Progenitor cell of endocrine pancreas (in vitro differentiated cells): Measurements from ENCODE around the gene ACTN2. TPM values are rescaled to one million over a fixed set of nuclear protein-coding genes. Genes with fewer than 3 reads are reported as not detected.

ENCODE experiments used
- DNase-seq: peaks from one replicate; pipeline ENCODE4 v3.0.0; 2021; ENCODE audit warnings: low spot score; ENCODE audit not compliant: unreplicated experiment
- H3K27ac Mint-ChIP-seq: 2 replicates; pipeline ENCODE4 v1.8.0; 2021; ENCODE audit warnings: mild to moderate bottlenecking, moderate library complexity, mixed read lengths
- H3K27me3 Mint-ChIP-seq: 2 replicates; pipeline ENCODE4 v1.8.0; 2021; ENCODE audit warnings: mixed read lengths
- H3K36me3 Mint-ChIP-seq: 2 replicates; pipeline ENCODE4 v1.8.0; 2022; ENCODE audit warnings: mixed read lengths; ENCODE audit not compliant: insufficient read depth
- H3K4me1 Mint-ChIP-seq: 2 replicates; pipeline ENCODE4 v1.8.0; 2021; ENCODE audit warnings: low read depth, mixed read lengths
- H3K4me3 Mint-ChIP-seq: 2 replicates; pipeline ENCODE4 v1.8.0; 2021; ENCODE audit warnings: low read depth, mild to moderate bottlenecking, moderate library complexity, mixed read lengths
- H3K9me3 Mint-ChIP-seq: 2 replicates; pipeline ENCODE4 v1.8.0; 2021; ENCODE audit warnings: low read depth, mixed read lengths
- CTCF ChIP-seq: fragments of 200-600 bp; sonication (generic); IDR thresholded peaks from one replicate; pipeline ENCODE4 v1.5.0; 2021; ENCODE audit warnings: antibody characterized with exemption, mild to moderate bottlenecking; ENCODE audit not compliant: unreplicated experiment
- total RNA-seq: library from RNA; stranded (reverse); gene quantifications from 2 replicates; pipeline ENCODE4 v1.2.1, GENCODE V29; 2021

Gene ACTN2
- total RNA-seq, 1 donor from 2014 or later, result 0.10 TPM

GRCh38 chr1:236670060-236670459 is 16.2 kb upstream of the ACTN2 start:
- no peaks in the 10 kb centered on the region for H3K9me3 Mint-ChIP-seq
- peaks cover 37% of the 10 kb centered on the region for H3K27me3 Mint-ChIP-seq
- no peaks in the 10 kb centered on the region for H3K4me1 Mint-ChIP-seq
- DNase-seq, result no peak
- no peak overlapping the region for H3K27ac Mint-ChIP-seq
- no peak overlapping the region for H3K4me3 Mint-ChIP-seq
- no peak for TF ChIP-seq CTCF
- H3K36me3 Mint-ChIP-seq, result no peaks in the 10 kb centered on the region

GRCh38 chr1:236673289-236673919 is 12.9 kb upstream of the ACTN2 start:
- DNase-seq, result no peak
- Mint-ChIP-seq H3K4me1 (no peaks in the 10 kb centered on the region), H3K27me3 (peaks cover 51% of the 10 kb centered on the region), H3K9me3 (no peaks in the 10 kb centered on the region), H3K4me3 (no peak overlapping the region), H3K27ac (no peak overlapping the region), H3K36me3 (no peaks in the 10 kb centered on the region)
- TF ChIP-seq CTCF, result no peak

- TF ChIP-seq CTCF, result no peak
- H3K36me3 Mint-ChIP-seq, result no peaks in the 10 kb centered on the region
- H3K27me3 Mint-ChIP-seq, result peaks cover 64% of the 10 kb centered on the region
- no peaks in the 10 kb centered on the region for H3K9me3 Mint-ChIP-seq
- no peak overlapping the region for H3K4me3 Mint-ChIP-seq
- no peak overlapping the region for H3K27ac Mint-ChIP-seq
- no peak for DNase-seq
- no peaks in the 10 kb centered on the region for H3K4me1 Mint-ChIP-seq
Observed at GRCh38 chr1:236677641-236678235, 8.6 kb upstream of the ACTN2 start.

- Mint-ChIP-seq H3K9me3 (peaks cover 7% of the 10 kb centered on the region), H3K27me3 (peaks cover 68% of the 10 kb centered on the region), H3K4me1 (no peaks in the 10 kb centered on the region), H3K27ac (no peak overlapping the region), H3K36me3 (peaks cover 4% of the 10 kb centered on the region), H3K4me3 (no peak overlapping the region)
- no peak for TF ChIP-seq CTCF
- DNase-seq, result no peak
Observed at GRCh38 chr1:236681219-236681618, 5.1 kb upstream of the ACTN2 start.

GRCh38 chr1:236685205-236685916 is 938 bp upstream of the ACTN2 start:
- Mint-ChIP-seq H3K36me3 (peaks cover 4% of the 10 kb centered on the region), H3K27ac (peak overlapping the region; percentile 69)

More at GRCh38 chr1:236685205-236685916, 938 bp upstream of the ACTN2 start:
- Mint-ChIP-seq H3K4me1 (no peaks in the 10 kb centered on the region), H3K9me3 (peaks cover 7% of the 10 kb centered on the region), H3K27me3 (peaks cover 82% of the 10 kb centered on the region), H3K4me3 (peak overlapping the region; percentile 43)
- TF ChIP-seq CTCF, result no peak
- DNase-seq, result no peak
